Posterior vena cava (tissue), 2 donors: Measurements from ENCODE around the gene SNRNP70. TPM values are rescaled to one million over a fixed set of nuclear protein-coding genes. Genes with fewer than 3 reads are reported as not detected.
"Not testable (repeated sequence)": the region's sequence is repeated elsewhere in the genome, so short reads cannot be mapped to it uniquely, and the experiment has no call there.

ENCODE experiments used
- DNase-seq: peaks from one replicate; pipeline ENCODE4 v3.0.0-alpha.2; 2020; ENCODE audit warnings: low spot score
- intact Hi-C, 2 donors: fragments of 100-400 bp; cut with DNase I; formaldehyde crosslinking; loops; one replicate each; pipeline versions ENCODE4 v1.14.1 to v1.14.2; 2022 to 2023
- total RNA-seq, 2 donors: library from RNA; stranded (reverse); fragmentation: NEBNext Ultra II Directional; extraction: Animal tissue kit (Norgen Biotek cat#: 25700); gene quantifications; one replicate each; pipeline ENCODE4 v1.2.1, GENCODE V29; 2021
- donor health status: DM: yes; HTN: yes; CAD: no.
- donor health status: DM: yes; HTN: yes; CAD: no.

The SNRNP70 gene
- total RNA-seq, 2 donors from 2014 or later: 114 to 124 TPM

GRCh38 chr19:49059053-49059452 lies 26.2 kb upstream of the SNRNP70 start:
- no peak for DNase-seq
- intact Hi-C loops: no loop called here

- intact Hi-C loops: no loop called here
- DNase-seq: no peak
Measured at GRCh38 chr19:49061000-49061399, 24.3 kb upstream of the SNRNP70 start.

- intact Hi-C loops: no loop called here
Measured at GRCh38 chr19:49061445-49061844, 23.8 kb upstream of the SNRNP70 start.

DNA sequence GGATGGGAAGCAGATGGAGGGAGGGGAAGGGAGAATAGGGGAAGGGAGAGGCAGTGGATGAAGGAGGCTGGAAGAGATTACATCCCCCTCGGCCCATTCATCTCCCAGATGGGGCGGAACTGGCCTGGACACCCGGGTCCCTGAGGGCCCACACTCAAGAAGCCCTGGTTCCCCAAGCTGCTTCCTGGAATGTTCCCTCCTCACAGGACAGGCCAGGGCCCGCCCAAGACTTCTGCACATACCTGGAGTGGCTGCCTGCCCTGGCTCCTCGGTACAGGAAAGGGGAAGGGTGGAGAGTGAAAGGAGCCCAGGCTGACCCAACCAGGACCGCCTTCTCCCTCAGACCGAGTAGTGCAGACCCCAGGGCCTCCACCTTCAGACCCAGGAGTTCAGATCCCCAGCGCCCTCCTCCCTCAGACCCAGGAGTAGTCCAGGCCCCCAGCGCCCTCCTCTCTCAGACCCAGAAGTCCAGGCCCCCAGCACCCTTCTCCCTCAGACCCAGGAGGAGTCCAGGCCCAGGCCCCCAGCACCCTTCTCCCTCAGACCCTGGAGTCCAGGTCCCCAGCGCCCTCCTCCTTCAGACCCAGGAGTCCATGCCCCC lies 21.1 kb upstream of the SNRNP70 start:
- no peak for DNase-seq
- intact Hi-C loops: no loop called here

More at GRCh38 chr19:49061445-49061844, 23.8 kb upstream of the SNRNP70 start:
- no peak for DNase-seq

DNA sequence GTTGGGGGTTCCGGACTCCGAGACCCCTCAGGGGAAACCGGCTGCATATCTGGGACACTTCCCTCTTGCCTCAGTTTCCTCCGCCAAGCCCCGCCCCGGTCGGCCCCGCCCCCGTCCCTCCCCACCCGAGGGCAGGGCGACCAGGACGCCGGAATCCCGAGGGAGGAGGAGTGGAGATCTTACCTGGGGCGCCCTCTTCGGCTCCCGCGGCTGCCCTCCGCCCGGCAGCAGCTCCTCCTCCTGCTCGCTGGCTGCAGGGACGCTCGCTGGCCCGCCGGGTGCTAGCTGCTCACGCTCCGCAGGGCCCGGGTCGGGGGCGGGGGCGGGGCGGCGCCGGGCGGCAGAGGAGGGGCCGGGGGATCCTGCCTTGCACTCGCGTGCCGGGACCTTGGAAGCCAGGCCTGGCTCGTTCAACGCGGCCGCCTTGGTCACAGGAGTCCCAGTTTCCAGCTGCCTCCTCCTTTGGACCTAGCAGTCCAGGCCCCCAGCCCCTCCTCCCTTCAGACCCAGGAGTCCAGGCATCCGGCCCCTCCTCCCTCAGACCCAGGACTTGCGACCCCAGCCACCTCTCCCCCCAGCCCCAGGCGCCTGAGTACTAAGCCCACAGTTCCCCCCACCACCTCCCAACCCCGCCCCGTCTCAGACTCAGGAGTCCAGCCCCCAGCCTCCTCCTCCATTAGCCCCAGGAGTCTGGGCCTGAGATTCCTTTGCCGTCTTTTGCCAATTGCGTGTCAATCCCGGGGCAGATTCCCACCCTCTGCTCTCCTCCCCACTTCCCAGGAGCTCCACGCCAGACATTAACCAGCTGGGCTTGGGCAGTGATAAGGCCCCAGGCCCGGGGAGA lies 20.3 kb upstream of the SNRNP70 start, which contains the start of gene NTF4:
NTF4 (minus strand) TSS at position 51 of the 844 bp plus-strand sequence. CDS start 2,821 bp downstream, outside the sequence.
- intact Hi-C loops: no loop called here
- DNase-seq: no peak

DNA sequence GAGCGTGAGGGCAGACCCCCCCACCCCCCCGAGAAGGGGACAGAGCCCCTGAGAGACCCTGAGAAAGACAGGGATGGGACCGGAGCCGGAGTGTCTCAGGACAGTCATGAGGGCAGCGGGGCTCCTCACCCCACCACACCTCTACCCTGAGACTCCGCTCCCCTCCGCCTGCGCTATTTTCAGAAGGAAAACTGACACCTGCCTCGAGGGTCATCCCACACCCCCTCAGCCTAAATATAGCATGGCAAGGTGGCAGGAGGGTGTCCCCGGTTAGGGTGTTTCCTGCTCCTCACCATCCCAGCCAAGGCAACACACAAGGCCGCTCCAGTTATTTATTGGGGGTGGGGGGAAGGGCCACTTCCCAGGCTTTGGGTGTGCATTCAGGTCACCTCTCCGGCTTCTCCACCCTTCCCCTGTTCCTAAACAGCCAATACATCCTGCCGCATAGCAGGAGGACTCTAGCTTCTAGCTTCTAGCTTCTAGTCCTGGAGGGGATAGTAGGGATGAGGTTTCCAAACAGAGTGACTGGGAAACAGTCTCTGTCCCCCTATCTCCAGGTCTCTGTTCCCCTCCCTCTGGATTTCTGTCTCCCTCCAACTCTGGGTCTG lies 19.2 kb upstream of the SNRNP70 start:
- intact Hi-C loops: no loop called here
- no peak for DNase-seq

GRCh38 chr19:49067554-49067953 lies 17.7 kb upstream of the SNRNP70 start:
- intact Hi-C loops: no loop called here
- DNase-seq: no peak

DNA sequence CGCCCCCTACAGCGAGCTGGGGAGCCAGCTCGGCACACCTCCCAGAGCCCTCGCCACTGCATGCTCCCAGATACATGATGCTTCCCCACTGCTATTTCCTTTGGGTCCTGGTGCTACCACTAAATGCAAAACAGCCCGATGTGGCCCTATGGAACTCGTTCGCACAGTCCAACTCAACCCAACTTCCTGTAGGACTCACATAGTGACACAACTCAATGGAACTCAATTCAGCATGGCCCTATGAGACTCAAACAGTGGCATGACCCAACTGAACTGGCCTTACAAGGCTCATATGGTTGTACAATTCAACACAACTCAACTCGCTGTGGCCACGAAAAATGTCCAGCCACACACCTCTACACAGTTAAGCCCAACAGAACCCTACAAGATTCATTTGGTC lies 16.2 kb upstream of the SNRNP70 start:
- no peak for DNase-seq
- intact Hi-C loops: no loop called here

DNA sequence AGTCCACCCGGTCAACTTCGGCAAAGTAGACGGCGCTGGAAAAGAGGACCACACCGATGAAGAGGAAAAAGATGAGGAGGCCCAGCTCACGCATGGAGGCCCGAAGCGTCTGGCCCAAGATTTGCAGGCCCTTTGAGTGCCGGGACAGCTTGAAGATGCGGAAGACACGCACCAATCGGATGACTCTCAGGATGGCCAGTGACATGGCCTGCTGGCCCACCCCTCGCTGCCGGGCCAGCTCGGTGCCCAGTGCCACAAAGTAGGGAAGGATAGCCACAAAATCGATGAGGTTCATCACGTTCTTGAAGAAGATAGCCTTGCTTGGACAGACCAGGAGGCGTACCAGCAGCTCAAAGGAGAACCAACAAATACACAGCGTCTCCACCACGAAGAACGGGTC lies 14.8 kb upstream of the SNRNP70 start:
- intact Hi-C loops: no loop called here

DNA sequence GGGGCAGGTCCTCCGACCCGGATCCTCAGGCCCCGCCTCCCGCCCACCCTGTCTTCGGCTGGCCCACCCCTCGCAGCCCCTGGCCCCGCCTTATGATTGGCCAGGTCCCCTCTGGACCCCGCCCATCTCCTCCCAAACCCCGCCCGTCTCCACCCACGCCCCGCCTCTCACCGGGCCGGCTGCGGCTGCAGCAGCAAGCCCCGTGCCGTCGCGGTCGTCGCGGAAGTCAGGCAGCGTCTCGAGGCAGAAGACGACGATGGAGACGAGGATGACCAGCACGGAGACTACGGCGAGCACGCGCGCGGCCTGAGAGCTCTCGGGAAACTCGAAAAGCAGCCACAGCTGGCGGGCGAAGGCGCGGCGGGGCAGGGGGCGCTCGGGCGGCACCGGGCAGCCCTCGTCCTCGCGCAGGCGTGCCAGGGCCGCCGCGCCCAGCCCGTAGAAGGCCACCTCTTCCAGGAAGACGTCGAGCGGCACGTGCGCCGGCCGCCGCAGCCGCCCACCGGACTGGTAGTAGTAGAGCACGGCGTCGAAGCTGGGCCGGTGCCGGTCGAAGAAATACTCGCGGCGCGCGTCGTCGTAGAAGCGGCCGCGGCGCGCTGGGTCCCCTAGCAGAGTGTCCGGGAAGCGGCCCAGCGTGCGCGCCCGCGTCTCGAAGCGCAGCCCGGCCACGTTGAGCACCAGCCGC lies 13.2 kb upstream of the SNRNP70 start:
- intact Hi-C loops: no loop called here

More for the DNA sequence above, 14.8 kb upstream of the SNRNP70 start:
- DNase-seq: no peak

DNA sequence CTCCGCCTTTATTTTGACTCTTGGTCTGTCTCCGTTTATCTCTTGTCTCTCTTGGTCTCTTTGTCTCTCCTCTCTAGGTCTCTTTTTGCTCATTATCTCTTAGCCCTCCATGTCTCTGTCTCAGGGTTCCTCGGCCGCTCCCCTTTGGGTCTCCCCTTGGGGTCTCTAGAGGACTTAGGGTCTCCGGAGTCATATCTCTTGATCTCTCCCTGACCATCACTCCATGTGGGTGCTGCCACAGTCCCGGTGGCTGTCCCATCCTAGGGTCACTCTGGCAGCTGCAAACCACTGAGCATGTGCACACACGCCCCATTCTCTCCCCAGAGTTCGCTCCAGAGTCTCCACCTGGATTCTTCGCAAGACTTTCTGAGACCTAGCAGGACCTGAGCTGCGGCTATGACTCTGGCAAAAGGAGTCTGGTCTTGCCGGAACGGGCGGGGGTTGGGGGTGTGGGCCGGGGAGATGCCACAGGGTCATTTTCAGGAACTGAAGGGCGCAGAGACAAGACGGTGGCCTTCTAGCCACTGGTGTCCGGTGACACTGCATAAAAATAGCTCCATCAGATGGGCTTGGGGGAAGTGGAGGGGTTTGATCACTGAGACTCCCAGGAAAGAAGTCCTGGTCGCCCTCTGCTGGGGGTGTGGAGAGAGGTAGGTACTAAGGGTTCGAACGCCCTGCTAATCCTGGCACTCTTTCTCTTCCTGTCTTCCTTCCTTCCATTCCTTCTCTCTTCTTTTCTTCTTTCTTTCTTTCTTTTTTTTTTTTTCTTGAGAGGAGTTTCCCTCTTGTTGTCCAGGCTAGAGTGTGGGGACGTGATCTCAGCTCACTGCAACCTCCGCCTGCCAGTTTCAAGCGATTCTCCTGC lies 11.5 kb upstream of the SNRNP70 start:
- intact Hi-C loops: no loop called here
- DNase-seq: no peak

More for the DNA sequence above, 13.2 kb upstream of the SNRNP70 start:
- no peak for DNase-seq

- DNase-seq: peak; percentile 88
- intact Hi-C loops: not testable (repeated sequence)
Measured at GRCh38 chr19:49074869-49075268, 10.4 kb upstream of the SNRNP70 start.

GRCh38 chr19:49080392-49080791 lies 4.9 kb upstream of the SNRNP70 start:
- intact Hi-C loops: no loop called here
- no peak for DNase-seq

DNA sequence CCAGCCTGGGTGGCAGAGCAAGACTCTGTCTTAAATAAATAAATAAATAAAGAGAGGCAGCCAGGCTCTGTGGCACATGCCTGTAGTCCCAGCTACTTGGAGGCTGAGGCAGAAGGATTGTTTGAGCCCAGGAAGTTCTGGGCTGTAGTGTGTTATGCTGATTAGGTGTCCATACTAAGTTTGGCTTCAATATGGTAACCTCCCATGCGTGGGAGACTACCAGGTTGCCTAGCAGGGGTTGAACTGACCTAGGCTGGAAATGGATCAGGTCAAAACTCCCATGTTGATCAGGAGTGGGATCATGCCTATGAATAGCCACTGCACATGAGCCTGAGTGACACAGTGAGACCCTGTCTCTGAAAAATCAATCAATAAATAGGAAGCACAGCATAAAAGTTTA lies 4.0 kb upstream of the SNRNP70 start:
- intact Hi-C loops: no loop called here

DNA sequence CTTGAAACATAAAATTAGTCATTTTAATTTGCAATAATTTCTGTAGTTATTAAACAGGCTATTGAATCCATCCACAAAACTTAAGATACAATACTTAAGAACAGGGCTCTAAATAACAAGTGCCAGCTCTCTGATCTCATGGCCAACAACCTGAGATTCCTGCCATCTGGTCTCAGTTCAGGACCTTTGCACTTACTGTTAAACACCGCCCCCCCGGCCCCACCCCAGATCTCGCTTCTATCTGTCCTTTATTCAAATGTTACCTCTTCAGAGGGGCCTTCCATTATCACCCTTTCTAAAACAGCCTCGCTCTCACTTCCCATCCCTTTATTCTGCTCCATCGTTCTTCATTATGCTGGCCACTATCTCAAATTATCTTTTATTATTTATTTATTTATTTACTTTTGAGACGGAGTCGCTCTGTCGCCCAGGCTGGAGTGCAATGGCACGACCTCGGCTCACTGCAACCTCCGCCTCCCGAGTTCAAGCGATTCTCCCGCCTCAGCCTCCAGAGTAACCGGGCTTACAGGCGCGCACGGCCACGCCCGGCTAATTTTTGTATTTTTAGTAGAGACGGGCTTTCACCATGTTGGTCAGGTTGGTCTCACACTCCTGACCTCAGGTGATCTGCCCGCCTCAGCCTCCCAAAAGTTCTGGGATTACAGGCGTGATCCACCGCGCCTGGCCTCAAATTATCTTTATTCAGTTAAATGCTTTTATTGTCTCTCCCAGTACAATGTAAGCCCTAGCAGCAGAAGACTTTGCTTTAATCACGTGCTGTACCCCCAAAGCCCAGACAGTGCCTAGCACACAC lies 838 bp upstream of the SNRNP70 start:
- DNase-seq: no peak
- intact Hi-C loops: no loop called here

More for the DNA sequence above, 4.0 kb upstream of the SNRNP70 start:
- DNase-seq: no peak

- DNase-seq: no peak
- intact Hi-C loops: no loop called here
Measured at GRCh38 chr19:49085868-49086232, 599 bp downstream of the SNRNP70 start.

DNA sequence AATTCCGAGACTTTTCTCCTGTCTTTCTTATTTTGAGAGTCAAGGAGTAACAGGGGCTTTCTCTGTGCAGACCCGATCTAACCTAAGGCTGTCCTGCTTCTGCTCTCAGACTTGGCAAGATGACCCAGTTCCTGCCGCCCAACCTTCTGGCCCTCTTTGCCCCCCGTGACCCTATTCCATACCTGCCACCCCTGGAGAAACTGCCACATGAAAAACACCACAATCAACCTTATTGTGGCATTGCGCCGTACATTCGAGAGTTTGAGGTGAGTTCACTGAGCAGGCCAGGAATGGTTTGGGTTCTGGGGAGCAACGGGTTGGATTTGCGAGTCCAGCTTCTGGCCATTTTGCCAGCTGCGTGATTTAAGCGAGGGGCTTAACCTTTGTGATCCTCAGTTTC lies 1.0 kb downstream of the SNRNP70 start:
- no peak for DNase-seq
- intact Hi-C loops: no loop called here

DNA sequence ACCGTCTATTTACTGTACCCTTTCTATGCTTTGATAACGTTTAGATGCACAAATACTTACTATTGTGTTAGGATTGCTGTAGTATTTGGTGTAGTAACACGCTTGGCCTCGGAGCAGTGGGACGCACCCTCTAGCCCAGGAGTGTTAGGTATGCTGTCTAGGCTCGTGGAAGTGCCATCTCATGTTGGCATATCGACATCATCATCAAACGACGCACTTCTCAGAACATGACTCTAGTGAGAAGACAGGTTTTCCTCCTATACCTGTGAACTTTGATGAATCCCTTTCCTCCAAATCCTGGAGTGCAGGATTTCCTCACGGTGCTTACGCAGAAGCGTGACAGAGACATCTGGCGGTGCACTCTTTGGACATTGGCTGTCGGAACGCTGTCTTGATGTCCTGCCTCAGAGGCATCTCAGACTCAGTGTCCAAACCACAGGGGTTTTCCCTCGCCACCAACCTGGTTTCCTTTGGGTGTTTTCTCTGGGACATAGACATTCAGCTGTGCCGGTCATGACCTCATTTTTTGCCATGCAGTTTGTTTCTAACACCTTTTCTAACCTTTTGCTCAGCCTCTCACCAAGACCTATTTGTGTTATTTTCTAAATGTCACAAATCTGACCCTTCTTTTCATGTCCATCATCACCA lies 6.3 kb downstream of the SNRNP70 start:
- DNase-seq: no peak
- intact Hi-C loops: no loop called here
